Trophoblast cell (in vitro differentiated cells and primary cell): ENCODE data around the gene C17orf114.

Experiments used
- DNase-seq, 2 donors: peaks; one replicate each; pipeline ENCODE4 v3.0.0-alpha.2; 2016
- H2AFZ ChIP-seq: 2 replicates; pipeline ENCODE4 v1.6.1; 2013; ENCODE audit warnings: low read length, moderate library complexity, mild to moderate bottlenecking; ENCODE audit not compliant: insufficient read depth, poor library complexity
- H2AK5ac ChIP-seq: 2 replicates; pipeline ENCODE4 v1.6.1; 2013; ENCODE audit warnings: mild to moderate bottlenecking, low read length
- H2BK120ac ChIP-seq: 2 replicates; pipeline ENCODE4 v1.6.1; 2013; ENCODE audit warnings: low read length, mild to moderate bottlenecking, moderate library complexity; ENCODE audit not compliant: insufficient read depth, poor library complexity
- H2BK12ac ChIP-seq: 2 replicates; pipeline ENCODE4 v1.6.1; 2013; ENCODE audit warnings: mild to moderate bottlenecking, low read length, moderate library complexity
- H2BK5ac ChIP-seq: 2 replicates; pipeline ENCODE4 v1.6.1; 2013; ENCODE audit warnings: low read length, low read depth, moderate library complexity, mild to moderate bottlenecking; ENCODE audit not compliant: poor library complexity
- H3K14ac ChIP-seq: 2 replicates; pipeline ENCODE4 v1.6.1; 2013; ENCODE audit warnings: mild to moderate bottlenecking, low read length
- H3K18ac ChIP-seq: 2 replicates; pipeline ENCODE4 v1.6.1; 2013; ENCODE audit warnings: mild to moderate bottlenecking, low read length
- H3K23ac ChIP-seq: 2 replicates; pipeline ENCODE4 v1.6.1; 2013; ENCODE audit warnings: low read length
- H3K27ac ChIP-seq: 2 replicates; pipeline ENCODE4 v1.5.1; 2013; ENCODE audit warnings: low read depth, mild to moderate bottlenecking, inconsistent platforms, low read length, moderate library complexity
- H3K27me3 ChIP-seq: 2 replicates; pipeline ENCODE4 v1.6.1; 2013; ENCODE audit warnings: inconsistent platforms, mild to moderate bottlenecking, low read length, moderate library complexity; ENCODE audit not compliant: insufficient read depth
- H3K36me3 ChIP-seq, 2 experiments: 1 replicate in 1 of 2; 2 replicates in 1 of 2; pipeline ENCODE4 v1.6.1; 2013; ENCODE audit warnings: low read length in 2 of 2, mild to moderate bottlenecking in 2 of 2, moderate library complexity in 1 of 2; ENCODE audit not compliant: insufficient read depth in 2 of 2, control insufficient read depth in 1 of 2
- H3K4ac ChIP-seq: 2 replicates; pipeline ENCODE4 v1.6.1; 2013; ENCODE audit warnings: low read depth, mild to moderate bottlenecking, low read length, moderate library complexity
- H3K4me1 ChIP-seq, 2 experiments: 1 replicate in 1 of 2; 2 replicates in 1 of 2; pipeline ENCODE4 v1.6.1; 2013; ENCODE audit warnings: low read length in 2 of 2, mild to moderate bottlenecking in 2 of 2, moderate library complexity in 1 of 2; ENCODE audit not compliant: insufficient read depth in 2 of 2, control insufficient read depth in 1 of 2
- H3K4me2 ChIP-seq: 2 replicates; pipeline ENCODE4 v1.6.1; 2013; ENCODE audit warnings: inconsistent platforms, mild to moderate bottlenecking, low read length, moderate library complexity
- H3K4me3 ChIP-seq: 2 replicates; pipeline ENCODE4 v1.5.1; 2013; ENCODE audit warnings: mild to moderate bottlenecking, low read depth, low read length, inconsistent platforms
- H3K79me1 ChIP-seq: one replicate; pipeline ENCODE4 v1.6.1; 2013; ENCODE audit warnings: low read length
- H3K79me2 ChIP-seq: 2 replicates; pipeline ENCODE4 v1.6.1; 2013; ENCODE audit warnings: low read length, mild to moderate bottlenecking; ENCODE audit not compliant: control insufficient read depth, insufficient read depth, poor library complexity
- H3K9ac ChIP-seq: 2 replicates; pipeline ENCODE4 v1.6.1; 2013; ENCODE audit warnings: mild to moderate bottlenecking, low read length
- H3K9me3 ChIP-seq: 2 replicates; pipeline ENCODE4 v1.6.1; 2013; ENCODE audit warnings: low read depth, mild to moderate bottlenecking, control low read depth, inconsistent platforms, low read length; ENCODE audit not compliant: insufficient read depth
- H4K12ac ChIP-seq: 2 replicates; pipeline ENCODE4 v1.6.1; 2013; ENCODE audit warnings: low read depth, mild to moderate bottlenecking, low read length, moderate library complexity
- H4K8ac ChIP-seq: 2 replicates; pipeline ENCODE4 v1.6.1; 2013; ENCODE audit warnings: low read depth, mild to moderate bottlenecking, low read length, moderate library complexity
- H4K91ac ChIP-seq: one replicate; pipeline ENCODE4 v1.6.1; 2013; ENCODE audit warnings: low read depth, mild to moderate bottlenecking, low read length, moderate library complexity
- WGBS: extraction: QIAGEN DNeasy Blood & Tissue Kit; methylation state at CpG from one replicate; pipeline ENCODE4 v1.1.7; 2013; ENCODE audit warnings: missing lambda C conversion rate; ENCODE audit not compliant: insufficient read length, insufficient coverage; ENCODE audit errors: extremely low coverage; 5-methylcytosine and 5-hydroxymethylcytosine counted together

C17orf114 gene

DNA sequence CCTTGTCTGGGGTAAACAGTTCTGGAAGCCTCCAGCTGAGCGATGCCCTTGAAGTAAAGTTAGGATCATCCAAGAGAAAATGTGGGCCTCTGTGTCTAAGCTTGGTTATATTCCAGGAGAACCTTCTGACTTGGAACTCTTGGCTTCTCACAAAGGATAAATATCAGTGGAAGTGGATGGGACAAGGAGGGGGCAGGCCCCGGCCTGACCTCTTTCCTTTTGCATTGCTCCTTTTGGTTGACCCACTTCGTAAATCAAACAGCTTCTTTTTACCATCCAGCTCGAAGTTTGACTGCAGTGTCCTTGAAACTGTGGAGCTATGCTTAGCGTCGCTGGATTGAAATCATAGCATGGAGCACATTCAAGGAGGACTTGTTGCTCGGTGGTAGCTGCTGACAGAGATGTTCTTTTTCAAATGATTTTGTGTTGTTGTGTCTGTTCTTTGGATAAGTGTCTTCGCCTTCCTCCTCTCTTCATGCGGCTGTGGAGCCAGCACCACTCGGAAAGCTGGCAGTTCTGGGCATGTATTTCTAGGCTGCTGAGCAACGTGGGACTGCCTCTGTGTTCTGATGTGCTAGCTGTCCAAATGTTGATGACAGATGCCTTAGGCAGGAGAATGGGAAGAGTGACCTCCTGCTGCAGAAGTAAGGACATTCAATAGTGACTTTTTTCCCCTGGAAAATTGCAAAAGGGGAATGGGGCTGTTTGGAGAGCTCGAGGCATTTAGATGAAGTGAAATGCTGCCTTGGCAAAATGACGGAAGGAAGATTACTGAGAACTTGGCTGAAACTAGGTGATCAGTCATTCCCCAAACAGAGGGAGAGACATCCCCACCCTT is 35.6 kb upstream of the C17orf114 start:
- H3K4me3 ChIP-seq: no peak overlapping the region
- no peak overlapping the region for H2BK12ac ChIP-seq
- no peak overlapping the region for H4K8ac ChIP-seq
- no peak overlapping the region for H2BK120ac ChIP-seq
- no peak overlapping the region for H3K9ac ChIP-seq
- peak overlapping the region; percentile 59 for H3K4ac ChIP-seq
- no peak overlapping the region for H4K12ac ChIP-seq
- H3K18ac ChIP-seq: no peak overlapping the region
- peaks cover 31% of the 10 kb centered on the region for H3K79me2 ChIP-seq
- no peak overlapping the region for H2AFZ ChIP-seq
- H2BK5ac ChIP-seq: no peak overlapping the region
- no peak overlapping the region for H3K27ac ChIP-seq
- peaks cover 8 to 13% of the 10 kb centered on the region in 2 experiments for H3K36me3 ChIP-seq
- no peak overlapping the region for H3K23ac ChIP-seq
- H3K27me3 ChIP-seq: no peaks in the 10 kb centered on the region
- no peak overlapping the region for H2AK5ac ChIP-seq
- peaks cover 13 to 24% of the 10 kb centered on the region in 2 experiments for H3K4me1 ChIP-seq
- H3K79me1 ChIP-seq: peaks cover 11% of the 10 kb centered on the region
- no peak overlapping the region for H4K91ac ChIP-seq
- no peaks in the 10 kb centered on the region for H3K9me3 ChIP-seq
- DNase-seq: no peak
- H3K4me2 ChIP-seq: no peak overlapping the region
- no CpG with 5 or more reads among the region's 13 CpGs for WGBS
- no peak overlapping the region for H3K14ac ChIP-seq

- DNase-seq: no peak
- H3K27me3 ChIP-seq: no peaks in the 10 kb centered on the region
- H3K4me3 ChIP-seq: no peak overlapping the region
- no peaks in the 10 kb centered on the region for H3K9me3 ChIP-seq
- no peak overlapping the region for H2BK5ac ChIP-seq
- no peak overlapping the region for H2BK12ac ChIP-seq
- no peak overlapping the region for H3K4me2 ChIP-seq
- H3K27ac ChIP-seq: no peak overlapping the region
- no peak overlapping the region for H2AFZ ChIP-seq
- no peak overlapping the region for H2BK120ac ChIP-seq
- H3K9ac ChIP-seq: no peak overlapping the region
- no peak overlapping the region for H3K14ac ChIP-seq
- no peak overlapping the region for H4K91ac ChIP-seq
- peaks cover 31% of the 10 kb centered on the region for H3K79me2 ChIP-seq
- H3K4ac ChIP-seq: peak overlapping the region; percentile 61
- H2AK5ac ChIP-seq: no peak overlapping the region
- peaks cover 13 to 24% of the 10 kb centered on the region in 2 experiments for H3K4me1 ChIP-seq
- peaks cover 8 to 12% of the 10 kb centered on the region in 2 experiments for H3K36me3 ChIP-seq
- H3K23ac ChIP-seq: no peak overlapping the region
- WGBS: no CpG with 5 or more reads among the region's 4 CpGs
- peaks cover 11% of the 10 kb centered on the region for H3K79me1 ChIP-seq
- no peak overlapping the region for H4K8ac ChIP-seq
- no peak overlapping the region for H4K12ac ChIP-seq
- H3K18ac ChIP-seq: no peak overlapping the region
Measured at GRCh38 chr17:4836221-4836620, 34.1 kb upstream of the C17orf114 start.

- Histone ChIP-seq H4K12ac (peak overlapping the region; percentile 6), H3K9me3 (no peaks in the 10 kb centered on the region), H3K4me2 (peak overlapping the region; percentile 98), H4K8ac (no peak overlapping the region), H3K79me1 (peaks cover 11% of the 10 kb centered on the region), H3K36me3 (peaks cover 5 to 7% of the 10 kb centered on the region in 2 experiments), H2AK5ac (peak overlapping the region; percentile 60), H3K4me3 (no peak overlapping the region), H3K4me1 (peaks cover 13 to 22% of the 10 kb centered on the region in 2 experiments), H4K91ac (no peak overlapping the region), H2BK12ac (no peak overlapping the region), H3K27ac (peak overlapping the region; percentile 72), H2AFZ (no peak overlapping the region), H3K23ac (peak overlapping the region; percentile 82), H3K79me2 (peaks cover 31% of the 10 kb centered on the region), H2BK5ac (no peak overlapping the region), H3K27me3 (no peaks in the 10 kb centered on the region), H3K18ac (peak overlapping the region; percentile 35), H3K14ac (peak overlapping the region; percentile 19), H2BK120ac (no peak overlapping the region), H3K9ac (no peak overlapping the region), H3K4ac (peak overlapping the region; percentile 93)
- WGBS: no CpG with 5 or more reads among the region's 4 CpGs
- DNase-seq: no peak
Measured at GRCh38 chr17:4834681-4835020, 32.5 kb upstream of the C17orf114 start.

DNA sequence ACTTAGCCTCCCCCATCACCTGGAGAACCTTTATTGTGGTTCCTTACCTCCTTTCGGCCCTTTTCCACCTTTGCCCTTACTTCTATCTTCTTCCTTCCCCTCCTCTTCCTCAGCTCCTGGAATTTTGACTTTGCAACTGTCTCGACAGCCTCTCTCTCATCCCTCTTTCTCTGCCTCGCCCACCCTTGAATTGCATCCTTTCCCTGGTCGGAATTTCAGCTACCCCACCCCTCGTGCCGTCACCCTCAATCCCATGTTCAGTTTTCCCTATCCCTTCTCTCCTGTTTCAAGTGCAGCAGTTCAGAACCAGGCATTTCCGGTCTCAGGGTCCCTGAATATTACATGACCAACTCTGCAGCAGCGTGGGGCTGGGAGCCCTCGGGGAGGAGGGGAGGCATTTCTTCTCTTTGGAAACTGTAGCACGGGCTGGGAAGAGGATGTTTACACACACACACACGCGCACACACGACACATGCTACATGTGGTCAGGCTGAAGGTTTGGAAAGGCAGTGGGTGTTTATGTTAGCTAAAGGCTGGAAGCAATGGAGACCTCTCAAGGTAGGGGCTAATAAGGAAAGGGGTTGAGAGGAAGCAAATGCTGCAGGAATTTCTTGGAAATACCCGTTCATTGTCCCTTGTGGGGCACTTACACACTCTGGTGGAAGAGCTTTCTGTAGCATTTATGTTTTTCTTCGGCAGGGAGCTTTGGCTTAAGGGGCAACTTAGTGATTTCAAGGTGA is 32.0 kb upstream of the C17orf114 start:
- Histone ChIP-seq H3K4me3 (peak overlapping the region; percentile 98), H4K91ac (peak overlapping the region; percentile 97), H3K27me3 (no peaks in the 10 kb centered on the region), H3K79me2 (peaks cover 29% of the 10 kb centered on the region), H2BK12ac (no peak overlapping the region), H3K4ac (peak overlapping the region; percentile 93), H3K4me1 (peaks cover 13 to 22% of the 10 kb centered on the region in 2 experiments), H2BK5ac (peak overlapping the region; percentile 91), H3K27ac (peak overlapping the region; percentile 72), H3K23ac (no peak overlapping the region), H3K79me1 (peaks cover 11% of the 10 kb centered on the region), H3K14ac (peak overlapping the region; percentile 97), H4K12ac (peak overlapping the region; percentile 14), H2AK5ac (peak overlapping the region; percentile 95), H3K4me2 (peak overlapping the region; percentile 98), H2AFZ (peak overlapping the region; percentile 3), H3K9ac (peak overlapping the region; percentile 38), H3K9me3 (no peaks in the 10 kb centered on the region), H4K8ac (peak overlapping the region; percentile 90), H3K36me3 (peaks cover 5 to 7% of the 10 kb centered on the region in 2 experiments), H2BK120ac (peak overlapping the region; percentile 96), H3K18ac (peak overlapping the region; percentile 99)
- DNase-seq: peak in 1 of 2 donors; percentile 17
- no CpG with 5 or more reads among the region's 15 CpGs for WGBS
